Measurements from ENCODE around the gene SLC2A8.

- TF ChIP-seq POLR2A (IDR thresholded peaks at IDR 0.05): no peak
- TF ChIP-seq CTCF (IDR thresholded peaks at IDR 0.05 in 4 of 5, conservative IDR thresholded peaks at IDR 0.05 in 1 of 5): no peak
Observed at GRCh38 chr9:127386981-127387380, 10.0 kb upstream of the SLC2A8 start.
